GM12878 (cell line): ENCODE results near the gene MYL12B. TPM values are rescaled to one million over a fixed set of nuclear protein-coding genes. Genes with fewer than 3 reads are reported as not detected.

Experiments
- BACH1 ChIP-seq: fragments of 450-650 bp; IDR thresholded peaks from 2 replicates; pipeline ENCODE4 v1.6.1; 2017; ENCODE audit warnings: mild to moderate bottlenecking, borderline replicate concordance
- BRCA1 ChIP-seq: IDR thresholded peaks from 2 replicates; pipeline ENCODE4 v1.6.1; 2011; ENCODE audit warnings: low read depth, low read length, improper control_type of control experiment
- CBX5 ChIP-seq: sonication (generic); IDR thresholded peaks from 2 replicates; pipeline ENCODE4 v1.6.1; 2016; ENCODE audit warnings: low read depth, moderate library complexity, mild to moderate bottlenecking, inconsistent platforms
- CHD4 ChIP-seq: fragments of 200-600 bp; sonication (generic); IDR thresholded peaks from 2 replicates; pipeline ENCODE4 v1.6.1; 2016; ENCODE audit warnings: mild to moderate bottlenecking
- CREM ChIP-seq: IDR thresholded peaks from 2 replicates; pipeline ENCODE4 v1.6.1; 2014; ENCODE audit warnings: antibody characterized with exemption, low read depth
- FOXK2 ChIP-seq: fragments of 450-650 bp; IDR thresholded peaks from 2 replicates; pipeline ENCODE4 v1.6.1; 2017; ENCODE audit warnings: mild to moderate bottlenecking, moderate library complexity
- FOXM1 ChIP-seq: IDR thresholded peaks from 2 replicates; pipeline ENCODE4 v1.6.1; 2012; ENCODE audit warnings: low read depth, mild to moderate bottlenecking, inconsistent platforms, low read length, moderate library complexity
- GATAD2B ChIP-seq: fragments of 450-650 bp; conservative IDR thresholded peaks from 2 replicates; pipeline ENCODE4 v1.6.1; 2017; ENCODE audit warnings: low read depth, mild to moderate bottlenecking, moderate library complexity
- HDAC6 ChIP-seq: fragments of 200-600 bp; sonication (generic); IDR thresholded peaks from one replicate; pipeline ENCODE4 v1.8.0; 2017; ENCODE audit warnings: antibody characterized with exemption; ENCODE audit not compliant: unreplicated experiment
- IKZF2 ChIP-seq, 2 experiments: fragments of 450-650 bp; IDR thresholded peaks; 2 replicates each; pipeline ENCODE4 v1.6.1; 2017; ENCODE audit warnings: mild to moderate bottlenecking in 2 of 2, moderate library complexity in 2 of 2
- IRF3 ChIP-seq: fragments of 450-650 bp; IDR thresholded peaks from 2 replicates; pipeline ENCODE4 v1.6.1; 2014; ENCODE audit warnings: mild to moderate bottlenecking
- JUND ChIP-seq: IDR thresholded peaks from 2 replicates; pipeline ENCODE4 v1.6.1; 2012; ENCODE audit warnings: low read depth, mild to moderate bottlenecking, low read length, improper control_type of control experiment, moderate library complexity
- PAX5 ChIP-seq: IDR thresholded peaks from 2 replicates; pipeline ENCODE4 v1.6.1; 2011; ENCODE audit warnings: low read depth, low read length, borderline replicate concordance
- PAX8 ChIP-seq: fragments of 450-650 bp; IDR thresholded peaks from 2 replicates; pipeline ENCODE4 v1.6.1; 2017; ENCODE audit warnings: mild to moderate bottlenecking, moderate library complexity
- PML ChIP-seq: IDR thresholded peaks from 2 replicates; pipeline ENCODE4 v1.6.1; 2012; ENCODE audit warnings: low read length, inconsistent platforms
- RELA ChIP-seq: fragments of 450-650 bp; IDR thresholded peaks from 2 replicates; pipeline ENCODE4 v1.8.0; 2014; ENCODE audit warnings: borderline replicate concordance; ENCODE audit not compliant: partially characterized antibody
- RFX5 ChIP-seq: IDR thresholded peaks from 2 replicates; pipeline ENCODE4 v1.6.1; 2011; ENCODE audit warnings: low read depth, low read length, improper control_type of control experiment
- SMAD1 ChIP-seq: fragments of 450-650 bp; IDR thresholded peaks from 2 replicates; pipeline ENCODE4 v1.6.1; 2018; ENCODE audit warnings: mild to moderate bottlenecking, low read depth; ENCODE audit not compliant: partially characterized antibody
- TBL1XR1 ChIP-seq: IDR thresholded peaks from 2 replicates; pipeline ENCODE4 v1.6.1; 2012; ENCODE audit warnings: low read depth, low read length, improper control_type of control experiment
- TCF7 ChIP-seq: IDR thresholded peaks from 2 replicates; pipeline ENCODE4 v1.6.1; 2014; ENCODE audit warnings: antibody characterized with exemption, borderline replicate concordance
- YY1 ChIP-seq: IDR thresholded peaks from 2 replicates; pipeline ENCODE4 v1.6.1; 2011; ENCODE audit warnings: low read depth, mild to moderate bottlenecking, low read length
- ZNF207 ChIP-seq: fragments of 450-650 bp; IDR thresholded peaks from 2 replicates; pipeline ENCODE4 v1.6.1; 2014; ENCODE audit warnings: antibody characterized with exemption, mild to moderate bottlenecking, borderline replicate concordance
- polyA plus RNA-seq, 11 experiments: library from polyadenylated mRNA; depleted of rRNA in 4 of 11; unstranded in 6 of 11; stranded (reverse) in 5 of 11; fragments of >200 nt; fragmentation: Nextera tagmentation in 4 of 11; fragmentation: Illumina TruSeq in 1 of 11; extraction: Ambion mirVana in 4 of 11; extraction: Trizol in 1 of 11; gene quantifications; 1 replicate in 1 of 11; 2 replicates in 10 of 11; pipeline versions ENCODE4 v1.2.1 to v1.2.3, GENCODE V29; 2011 to 2016; ENCODE audit warnings: inconsistent platforms in 2 of 11, missing spikeins in 2 of 11, low read depth in 1 of 11
- total RNA-seq, 4 experiments: library from RNA; depleted of rRNA in 3 of 4; stranded (reverse); fragments of >200 nt in 3 of 4; fragmentation: Illumina TruSeq in 1 of 4; extraction: Trizol in 1 of 4; gene quantifications; 2 replicates each; pipeline versions ENCODE4 v1.2.1 to v1.2.3, GENCODE V29; 2013 to 2021
- TF ChIP-seq, protein P1 (sequence below): fragments of 150-350 bp; IDR thresholded peaks from 2 replicates; pipeline ENCODE4 v1.6.1; 2014; ENCODE audit warnings: mild to moderate bottlenecking, low read depth, low read length
- TF ChIP-seq, protein P2 (sequence below): IDR thresholded peaks from 2 replicates; pipeline ENCODE4 v1.6.1; 2012; ENCODE audit warnings: low read depth, low read length, improper control_type of control experiment
- TF ChIP-seq, protein P3 (sequence below): fragments of 450-650 bp; IDR thresholded peaks from 2 replicates; pipeline ENCODE4 v1.6.1; 2018; ENCODE audit warnings: mild to moderate bottlenecking, low read depth, moderate library complexity; ENCODE audit not compliant: partially characterized antibody
- TF ChIP-seq, protein P4 (sequence below): fragments of 450-650 bp; IDR thresholded peaks from 2 replicates; pipeline ENCODE4 v1.6.1; 2017; ENCODE audit warnings: low read depth, mild to moderate bottlenecking, moderate library complexity

MYL12B gene
- total and polyA plus RNA-seq, 10 of the 15 experiments (the other 5 are each of a cell fraction or from before 2014, with no cell fraction given): 179 to 739 (median 400) TPM

DNA sequence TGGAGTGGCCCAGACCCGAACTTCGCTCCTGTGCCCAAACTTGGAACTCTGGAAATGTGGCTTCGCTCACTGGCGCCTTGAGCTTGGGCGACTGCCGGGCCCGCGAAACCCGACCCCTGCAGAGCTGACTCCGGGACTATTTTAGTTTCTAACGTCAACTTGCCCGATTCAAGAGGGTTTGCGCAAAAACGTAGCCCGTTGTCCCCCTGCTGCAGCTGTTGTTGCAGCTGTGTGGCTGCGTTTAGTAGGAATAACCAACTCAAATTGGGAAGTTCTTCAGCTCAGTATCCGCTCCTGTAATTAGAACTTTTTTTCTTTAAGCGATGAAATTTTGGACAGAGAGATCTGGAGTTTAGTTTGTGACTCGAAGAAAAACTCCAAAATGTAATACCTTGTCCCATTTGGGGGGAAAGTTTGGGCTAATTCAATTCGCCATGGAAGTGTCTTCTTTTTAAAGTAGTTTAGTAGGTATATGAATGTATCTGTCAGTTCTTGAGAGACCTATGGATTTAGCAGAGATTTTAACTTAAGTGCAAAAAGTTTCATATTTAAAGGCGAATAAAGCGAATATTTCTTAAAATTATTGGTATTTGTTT, 13.8 kb upstream of the MYL12B start (continued):
- TF ChIP-seq, protein P1, sequence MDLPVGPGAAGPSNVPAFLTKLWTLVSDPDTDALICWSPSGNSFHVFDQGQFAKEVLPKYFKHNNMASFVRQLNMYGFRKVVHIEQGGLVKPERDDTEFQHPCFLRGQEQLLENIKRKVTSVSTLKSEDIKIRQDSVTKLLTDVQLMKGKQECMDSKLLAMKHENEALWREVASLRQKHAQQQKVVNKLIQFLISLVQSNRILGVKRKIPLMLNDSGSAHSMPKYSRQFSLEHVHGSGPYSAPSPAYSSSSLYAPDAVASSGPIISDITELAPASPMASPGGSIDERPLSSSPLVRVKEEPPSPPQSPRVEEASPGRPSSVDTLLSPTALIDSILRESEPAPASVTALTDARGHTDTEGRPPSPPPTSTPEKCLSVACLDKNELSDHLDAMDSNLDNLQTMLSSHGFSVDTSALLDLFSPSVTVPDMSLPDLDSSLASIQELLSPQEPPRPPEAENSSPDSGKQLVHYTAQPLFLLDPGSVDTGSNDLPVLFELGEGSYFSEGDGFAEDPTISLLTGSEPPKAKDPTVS: no peak
- no peak for TF ChIP-seq SMAD1
- TF ChIP-seq BACH1: no peak
- TF ChIP-seq, protein P2, sequence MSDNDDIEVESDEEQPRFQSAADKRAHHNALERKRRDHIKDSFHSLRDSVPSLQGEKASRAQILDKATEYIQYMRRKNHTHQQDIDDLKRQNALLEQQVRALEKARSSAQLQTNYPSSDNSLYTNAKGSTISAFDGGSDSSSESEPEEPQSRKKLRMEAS: no peak
- no peak for TF ChIP-seq RFX5
- TF ChIP-seq GATAD2B: no peak; the same call in 1 of the 2 replicates
- TF ChIP-seq CBX5: no peak
- TF ChIP-seq, protein P3, sequence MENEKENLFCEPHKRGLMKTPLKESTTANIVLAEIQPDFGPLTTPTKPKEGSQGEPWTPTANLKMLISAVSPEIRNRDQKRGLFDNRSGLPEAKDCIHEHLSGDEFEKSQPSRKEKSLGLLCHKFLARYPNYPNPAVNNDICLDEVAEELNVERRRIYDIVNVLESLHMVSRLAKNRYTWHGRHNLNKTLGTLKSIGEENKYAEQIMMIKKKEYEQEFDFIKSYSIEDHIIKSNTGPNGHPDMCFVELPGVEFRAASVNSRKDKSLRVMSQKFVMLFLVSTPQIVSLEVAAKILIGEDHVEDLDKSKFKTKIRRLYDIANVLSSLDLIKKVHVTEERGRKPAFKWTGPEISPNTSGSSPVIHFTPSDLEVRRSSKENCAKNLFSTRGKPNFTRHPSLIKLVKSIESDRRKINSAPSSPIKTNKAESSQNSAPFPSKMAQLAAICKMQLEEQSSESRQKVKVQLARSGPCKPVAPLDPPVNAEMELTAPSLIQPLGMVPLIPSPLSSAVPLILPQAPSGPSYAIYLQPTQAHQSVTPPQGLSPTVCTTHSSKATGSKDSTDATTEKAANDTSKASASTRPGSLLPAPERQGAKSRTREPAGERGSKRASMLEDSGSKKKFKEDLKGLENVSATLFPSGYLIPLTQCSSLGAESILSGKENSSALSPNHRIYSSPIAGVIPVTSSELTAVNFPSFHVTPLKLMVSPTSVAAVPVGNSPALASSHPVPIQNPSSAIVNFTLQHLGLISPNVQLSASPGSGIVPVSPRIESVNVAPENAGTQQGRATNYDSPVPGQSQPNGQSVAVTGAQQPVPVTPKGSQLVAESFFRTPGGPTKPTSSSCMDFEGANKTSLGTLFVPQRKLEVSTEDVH: no peak
- TF ChIP-seq FOXM1: peak; percentile 2; the same call in 1 of the 2 replicates
- TF ChIP-seq TBL1XR1: 0 out of 2 replicates have a peak, but pooled peaks have one; percentile 26
- TF ChIP-seq IKZF2 (IDR thresholded peaks at IDR 0.05): no peak
- no peak for TF ChIP-seq IRF3
- TF ChIP-seq PAX8: no peak
- no peak for TF ChIP-seq HDAC6
- TF ChIP-seq FOXK2: no peak
- TF ChIP-seq PAX5: no peak
- no peak for TF ChIP-seq YY1
- no peak for TF ChIP-seq CHD4
- no peak for TF ChIP-seq BRCA1
- TF ChIP-seq CREM: no peak
- TF ChIP-seq ZNF207: no peak
- no peak; the same call in 1 of the 2 replicates for TF ChIP-seq PML
- TF ChIP-seq TCF7: no peak
- TF ChIP-seq JUND: no peak
- TF ChIP-seq RELA: no peak
- TF ChIP-seq, protein P4, sequence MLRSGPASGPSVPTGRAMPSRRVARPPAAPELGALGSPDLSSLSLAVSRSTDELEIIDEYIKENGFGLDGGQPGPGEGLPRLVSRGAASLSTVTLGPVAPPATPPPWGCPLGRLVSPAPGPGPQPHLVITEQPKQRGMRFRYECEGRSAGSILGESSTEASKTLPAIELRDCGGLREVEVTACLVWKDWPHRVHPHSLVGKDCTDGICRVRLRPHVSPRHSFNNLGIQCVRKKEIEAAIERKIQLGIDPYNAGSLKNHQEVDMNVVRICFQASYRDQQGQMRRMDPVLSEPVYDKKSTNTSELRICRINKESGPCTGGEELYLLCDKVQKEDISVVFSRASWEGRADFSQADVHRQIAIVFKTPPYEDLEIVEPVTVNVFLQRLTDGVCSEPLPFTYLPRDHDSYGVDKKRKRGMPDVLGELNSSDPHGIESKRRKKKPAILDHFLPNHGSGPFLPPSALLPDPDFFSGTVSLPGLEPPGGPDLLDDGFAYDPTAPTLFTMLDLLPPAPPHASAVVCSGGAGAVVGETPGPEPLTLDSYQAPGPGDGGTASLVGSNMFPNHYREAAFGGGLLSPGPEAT: no peak
